Measurements from ENCODE around the gene CACNA1A.

DNA sequence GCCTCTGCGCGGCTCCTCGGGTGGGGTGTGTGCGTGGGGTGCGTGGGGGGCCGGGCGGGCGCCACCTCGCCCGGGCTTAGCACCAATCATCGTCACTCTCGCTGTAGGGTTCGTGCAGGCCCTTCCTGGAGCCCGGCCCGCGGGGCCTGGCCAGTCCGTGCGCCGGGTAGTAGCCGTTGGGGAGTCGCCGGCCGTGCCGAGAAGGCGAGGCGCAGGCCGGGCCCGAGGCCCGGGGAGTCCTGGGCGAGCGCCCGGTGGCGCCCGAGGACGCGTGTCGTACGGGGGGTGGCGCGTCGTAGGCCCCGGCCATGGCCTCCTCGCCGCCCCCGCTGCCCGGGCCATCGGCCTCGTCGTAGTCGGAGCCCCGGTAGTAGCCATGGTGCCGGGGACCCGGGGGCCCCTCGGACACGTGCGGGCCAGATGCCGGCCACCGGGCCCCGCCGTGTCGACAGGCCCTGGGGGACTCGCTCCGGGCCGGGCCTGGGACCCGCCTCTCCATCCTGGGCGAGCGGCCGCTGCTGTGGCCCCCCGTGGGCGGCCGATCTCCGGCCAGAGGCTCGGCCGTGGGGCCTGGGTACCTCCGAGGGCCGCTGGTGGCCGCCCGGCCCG lies 298.9 kb downstream of the CACNA1A start:
- TF ChIP-seq EZH2 (IDR thresholded peaks at IDR 0.05; ENCODE audit: insufficient read depth, poor library complexity, severe bottlenecking) (no peak), EZH2phosphoT487 (IDR thresholded peaks at IDR 0.05; ENCODE audit: insufficient read depth, low read depth) (no peak)

Measured in GM23248 (cell line).